Spleen (tissue), 7 donors: ENCODE results near the gene AFTPH.

Source experiments
- POLR2A ChIP-seq, 3 donors: fragments of 450-650 bp; IDR thresholded peaks; one replicate each; pipeline ENCODE4 v1.5.1; 2017; ENCODE audit warnings: antibody characterized with exemption in 3 of 3, mild to moderate bottlenecking in 1 of 3
- TF ChIP-seq, protein P1 (sequence below), 11 experiments: fragments of 200-600 bp in 7 of 11; fragments of 450-650 bp in 4 of 11; sonication (generic) in 4 of 11; IDR thresholded peaks in 8 of 11; conservative IDR thresholded peaks in 3 of 11; 1 replicate in 7 of 11; 2 replicates in 4 of 11; pipeline versions ENCODE4 v1.4.0 to v1.8.0; 2016 to 2021; ENCODE audit warnings: antibody characterized with exemption in 11 of 11, inconsistent platforms in 4 of 11, mild to moderate bottlenecking in 1 of 11
- donor health status: DM: no; HTN: no; CAD: no; lungs with moderate emphysema.
- donor health status: DM: no; HTN: no; CAD: no.
- donor health status: DM: no; HTN: no; CAD: no.

GRCh38 chr2:64492821-64493220 lies 31.3 kb upstream of the AFTPH start:
- TF ChIP-seq, protein P1, sequence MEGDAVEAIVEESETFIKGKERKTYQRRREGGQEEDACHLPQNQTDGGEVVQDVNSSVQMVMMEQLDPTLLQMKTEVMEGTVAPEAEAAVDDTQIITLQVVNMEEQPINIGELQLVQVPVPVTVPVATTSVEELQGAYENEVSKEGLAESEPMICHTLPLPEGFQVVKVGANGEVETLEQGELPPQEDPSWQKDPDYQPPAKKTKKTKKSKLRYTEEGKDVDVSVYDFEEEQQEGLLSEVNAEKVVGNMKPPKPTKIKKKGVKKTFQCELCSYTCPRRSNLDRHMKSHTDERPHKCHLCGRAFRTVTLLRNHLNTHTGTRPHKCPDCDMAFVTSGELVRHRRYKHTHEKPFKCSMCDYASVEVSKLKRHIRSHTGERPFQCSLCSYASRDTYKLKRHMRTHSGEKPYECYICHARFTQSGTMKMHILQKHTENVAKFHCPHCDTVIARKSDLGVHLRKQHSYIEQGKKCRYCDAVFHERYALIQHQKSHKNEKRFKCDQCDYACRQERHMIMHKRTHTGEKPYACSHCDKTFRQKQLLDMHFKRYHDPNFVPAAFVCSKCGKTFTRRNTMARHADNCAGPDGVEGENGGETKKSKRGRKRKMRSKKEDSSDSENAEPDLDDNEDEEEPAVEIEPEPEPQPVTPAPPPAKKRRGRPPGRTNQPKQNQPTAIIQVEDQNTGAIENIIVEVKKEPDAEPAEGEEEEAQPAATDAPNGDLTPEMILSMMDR (IDR thresholded peaks at IDR 0.05 in 8 of 11, conservative IDR thresholded peaks at IDR 0.05 in 3 of 11) = no peak
- TF ChIP-seq POLR2A (IDR thresholded peaks at IDR 0.05) = no peak
